Colonic mucosa (tissue), 4 donors: ENCODE measurements around the gene AGAP1. TPM values are rescaled to one million over a fixed set of nuclear protein-coding genes. Genes with fewer than 3 reads are reported as not detected.

Experiments used
- DNase-seq: peaks from one replicate; pipeline ENCODE4 v3.0.0-alpha.2; 2020
- H3K27ac ChIP-seq: fragments of 200-600 bp; one replicate; pipeline ENCODE4 v1.8.0; 2021
- H3K27me3 ChIP-seq: fragments of 200-600 bp; one replicate; pipeline ENCODE4 v1.8.0; 2021
- H3K36me3 ChIP-seq: fragments of 200-600 bp; one replicate; pipeline ENCODE4 v1.8.0; 2021
- H3K4me1 ChIP-seq: fragments of 200-600 bp; one replicate; pipeline ENCODE4 v1.8.0; 2021; ENCODE audit warnings: mild to moderate bottlenecking
- H3K4me3 ChIP-seq: fragments of 200-600 bp; one replicate; pipeline ENCODE4 v1.8.0; 2021
- H3K9ac ChIP-seq, 2 donors: one replicate each; pipeline ENCODE4 v1.7.0; 2013; ENCODE audit warnings: control low read depth in 2 of 2, low read depth in 2 of 2, low read length in 2 of 2
- H3K9me3 ChIP-seq: fragments of 200-600 bp; one replicate; pipeline ENCODE4 v1.8.0; 2021
- CTCF ChIP-seq: fragments of 200-600 bp; IDR thresholded peaks from one replicate; pipeline ENCODE4 v1.8.0; 2022; ENCODE audit warnings: antibody characterized with exemption, mild to moderate bottlenecking
- intact Hi-C: fragments of 100-400 bp; cut with DNase I; formaldehyde crosslinking; loops from one replicate; pipeline ENCODE4 v1.14.1; 2022
- total RNA-seq, 2 donors: library from RNA; stranded (reverse); fragmentation: NEBNext Ultra II Directional in 1 of 2; extraction: Animal tissue kit (Norgen Biotek cat#: 25700) in 1 of 2; gene quantifications; one replicate each; pipeline ENCODE4 v1.2.1, GENCODE V29; 2021
- donor health status: healthy.
- donor health status: DM: no; HTN: no; CAD: no.
- donor health status: DM: no; HTN: no; CAD: no.

AGAP1 gene
- total RNA-seq, 2 donors from 2014 or later, result 62.1 to 62.9 TPM

DNA sequence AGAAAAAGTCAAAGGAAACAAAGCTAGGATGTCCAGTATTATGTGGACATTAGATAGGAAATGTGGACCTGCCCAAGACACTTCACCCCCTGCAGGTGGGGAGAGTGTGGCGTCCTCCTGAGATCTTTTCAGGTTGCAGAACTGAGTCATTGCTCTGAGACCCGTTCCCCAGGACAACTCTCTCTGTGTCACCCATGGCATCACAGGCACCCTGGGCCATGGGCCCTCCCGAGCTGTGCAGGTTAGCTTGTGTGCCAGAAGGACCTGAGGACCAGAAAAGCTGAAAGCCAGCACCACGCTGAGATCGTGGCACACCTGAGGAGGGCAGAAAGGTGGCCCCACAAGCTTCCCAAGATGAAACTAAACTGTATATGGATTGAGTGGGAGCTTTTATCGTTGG lies 229.5 kb downstream of the AGAP1 start:
- Histone ChIP-seq H3K36me3 (no peaks in the 10 kb centered on the region), H3K9ac (no peak overlapping the region), H3K4me1 (no peaks in the 10 kb centered on the region), H3K27me3 (no peaks in the 10 kb centered on the region), H3K9me3 (no peaks in the 10 kb centered on the region), H3K27ac (no peak overlapping the region), H3K4me3 (no peak overlapping the region)
- DNase-seq, result no peak
- intact Hi-C loops, result no loop called here
- TF ChIP-seq CTCF, result no peak

GRCh38 chr2:235723811-235724465 lies 230.1 kb downstream of the AGAP1 start:
- no peaks in the 10 kb centered on the region for H3K4me1 ChIP-seq
- no peaks in the 10 kb centered on the region for H3K9me3 ChIP-seq
- H3K36me3 ChIP-seq, result no peaks in the 10 kb centered on the region
- TF ChIP-seq CTCF, result no peak
- H3K4me3 ChIP-seq, result no peak overlapping the region
- H3K27ac ChIP-seq, result no peak overlapping the region
- no peak overlapping the region for H3K9ac ChIP-seq
- intact Hi-C loops, result no loop called here
- H3K27me3 ChIP-seq, result no peaks in the 10 kb centered on the region
- DNase-seq, result no peak

GRCh38 chr2:235725016-235725489 lies 231.2 kb downstream of the AGAP1 start:
- intact Hi-C loops, result no loop called here
- no peaks in the 10 kb centered on the region for H3K36me3 ChIP-seq
- H3K9ac ChIP-seq, result no peak overlapping the region
- no peaks in the 10 kb centered on the region for H3K27me3 ChIP-seq
- DNase-seq, result no peak
- H3K27ac ChIP-seq, result no peak overlapping the region
- H3K4me1 ChIP-seq, result no peaks in the 10 kb centered on the region
- TF ChIP-seq CTCF, result no peak
- no peak overlapping the region for H3K4me3 ChIP-seq
- H3K9me3 ChIP-seq, result no peaks in the 10 kb centered on the region

DNA sequence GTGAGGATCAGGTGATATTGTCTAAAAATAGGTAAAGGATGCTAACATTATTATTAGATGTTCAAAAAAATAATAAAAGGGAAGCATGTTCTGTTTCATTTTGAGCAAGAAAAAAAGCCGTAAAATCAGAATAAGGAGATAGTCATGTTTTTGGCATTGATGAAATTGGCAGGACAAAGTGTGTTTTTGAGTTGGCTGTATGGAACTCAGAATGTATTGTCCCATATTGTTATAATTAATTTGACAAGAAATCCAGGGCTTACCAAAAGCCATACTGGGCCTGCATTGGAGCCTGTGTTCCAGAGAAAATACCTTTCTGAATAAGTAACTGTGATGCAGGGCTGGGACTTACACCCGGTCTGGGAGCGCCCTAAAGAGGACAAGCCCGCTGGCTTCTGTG lies 232.0 kb downstream of the AGAP1 start:
- H3K9me3 ChIP-seq, result no peaks in the 10 kb centered on the region
- intact Hi-C loops, result no loop called here
- H3K27me3 ChIP-seq, result no peaks in the 10 kb centered on the region
- H3K9ac ChIP-seq, result no peak overlapping the region
- no peaks in the 10 kb centered on the region for H3K4me1 ChIP-seq
- no peak overlapping the region for H3K27ac ChIP-seq
- no peak for TF ChIP-seq CTCF
- H3K4me3 ChIP-seq, result no peak overlapping the region
- no peak for DNase-seq
- no peaks in the 10 kb centered on the region for H3K36me3 ChIP-seq

DNA sequence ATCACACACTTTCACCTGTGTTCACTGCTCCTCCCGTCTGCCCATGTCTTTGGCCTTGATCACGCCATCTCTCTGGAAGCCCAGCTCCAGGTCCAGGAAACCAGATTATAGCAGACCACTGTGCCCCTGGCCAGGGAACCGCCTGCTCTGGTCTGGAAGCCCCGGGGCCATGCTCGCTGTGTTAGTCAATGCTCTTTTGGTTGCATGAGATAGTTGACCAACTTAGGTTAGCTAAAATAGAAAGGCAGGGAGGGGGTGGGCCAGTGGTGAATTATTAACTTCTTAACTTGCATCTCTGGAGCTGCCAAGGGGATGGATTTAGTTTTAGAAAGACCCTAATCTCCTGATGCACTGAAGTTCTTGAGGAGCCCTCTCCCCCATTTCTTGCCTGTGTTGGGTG lies 232.7 kb downstream of the AGAP1 start:
- no peak overlapping the region for H3K27ac ChIP-seq
- H3K4me3 ChIP-seq, result no peak overlapping the region
- DNase-seq, result no peak
- H3K36me3 ChIP-seq, result no peaks in the 10 kb centered on the region
- no peaks in the 10 kb centered on the region for H3K27me3 ChIP-seq
- intact Hi-C loops, result no loop called here
- H3K9ac ChIP-seq, result no peak overlapping the region
- no peaks in the 10 kb centered on the region for H3K4me1 ChIP-seq
- TF ChIP-seq CTCF, result no peak
- H3K9me3 ChIP-seq, result no peaks in the 10 kb centered on the region
